A549 (cell line): ENCODE results near the gene SLC25A25. TPM values are rescaled to one million over a fixed set of nuclear protein-coding genes. Genes with fewer than 3 reads are reported as not detected.

Experiments used
- ATAC-seq, 2 experiments: fragments of 200-7000 bp in 1 of 2; fragments of >200 bp in 1 of 2; cut with Nextera tagmentation in 1 of 2; cut with Tn5 transposase in 1 of 2; 3 replicates each; pipeline versions ENCODE4 v1.8.0 to v1.9.1; 2018 to 2020; ENCODE audit warnings: mild to moderate bottlenecking in 1 of 2, moderate library complexity in 1 of 2
- CTCF ChIA-PET: fragments of 300-600 bp; sonication (Branson Sonifier 250); formaldehyde crosslinking; extraction: SDS; loops from one replicate; lab custom pipeline; 2021; ENCODE audit warnings: antibody characterized with exemption, inconsistent platforms; lab: Yijun Ruan, JAX
- POLR2A ChIA-PET: fragments of 350-600 bp; formaldehyde crosslinking; extraction: SDS; loops from one replicate; lab custom pipeline; 2021; ENCODE audit warnings: antibody characterized with exemption, inconsistent platforms; lab: Yijun Ruan, JAX
- DNase-seq, 2 experiments: peaks; one replicate each; pipeline versions ENCODE4 v3.0.0 to v3.0.0-alpha.2; 2011 to 2016; ENCODE audit warnings: low read depth in 1 of 2, low spot score in 1 of 2
- FAIRE-seq: peaks from 2 replicates; lab custom pipeline; 2011; peaks lifted over from hg19 to GRCh38; lab: Jason Lieb, UNC
- H3K27ac ChIP-seq, 2 experiments: fragments of >200 bp; sonication (Bioruptor Twin); formaldehyde crosslinking; 3 replicates each; pipeline ENCODE4 v1.5.1; 2016 to 2017
- H3K4me1 ChIP-seq: fragments of >200 bp; sonication (Bioruptor Twin); formaldehyde crosslinking; 3 replicates; pipeline ENCODE4 v1.6.1; 2016
- H3K4me2 ChIP-seq: fragments of >200 bp; sonication (Bioruptor Twin); formaldehyde crosslinking; 3 replicates; pipeline ENCODE4 v1.6.1; 2016
- H3K4me3 ChIP-seq: fragments of >200 bp; sonication (Bioruptor Twin); formaldehyde crosslinking; 3 replicates; pipeline ENCODE4 v1.5.1; 2016
- H3K9me3 ChIP-seq: fragments of >200 bp; sonication (Bioruptor Twin); formaldehyde crosslinking; 3 replicates; pipeline ENCODE4 v1.6.1; 2016
- CEBPB ChIP-seq, 2 experiments: fragments of >200 bp in 1 of 2; sonication (Bioruptor Twin) in 1 of 2; formaldehyde crosslinking in 1 of 2; IDR thresholded peaks; 2 replicates each; pipeline ENCODE4 v1.6.1; 2012 to 2016
- CHD2 ChIP-seq: fragments of 150-350 bp; IDR thresholded peaks from 2 replicates; pipeline ENCODE4 v1.6.1; 2014; ENCODE audit warnings: low read length; ENCODE audit not compliant: partially characterized antibody
- CTCF ChIP-seq: fragments of >200 bp; sonication (Bioruptor Twin); formaldehyde crosslinking; IDR thresholded peaks from 3 replicates; pipeline ENCODE4 v1.5.1; 2016
- E2F6 ChIP-seq: IDR thresholded peaks from 2 replicates; pipeline ENCODE4 v1.6.1; 2012; ENCODE audit warnings: low read depth, borderline replicate concordance
- HDAC2 ChIP-seq: fragments of 200-600 bp; sonication (generic); IDR thresholded peaks from 2 replicates; pipeline ENCODE4 v1.6.1; 2016
- HES2 ChIP-seq: fragments of >200 bp; sonication (Bioruptor Twin); formaldehyde crosslinking; IDR thresholded peaks from 2 replicates; pipeline ENCODE4 v1.6.1; 2016
- HOXA7 ChIP-seq: fragments of 250-450 bp; sonication (Bioruptor Pico); IDR thresholded peaks from 2 replicates; pipeline ENCODE4 v1.5.0; 2020; ENCODE audit warnings: mild to moderate bottlenecking, moderate library complexity
- HOXB5 ChIP-seq: fragments of 250-450 bp; sonication (Bioruptor Pico); IDR thresholded peaks from 2 replicates; pipeline ENCODE4 v1.5.0; 2020; ENCODE audit warnings: mild to moderate bottlenecking, moderate library complexity
- KDM1A ChIP-seq: fragments of 200-600 bp; sonication (generic); IDR thresholded peaks from 2 replicates; pipeline ENCODE4 v1.6.1; 2016; ENCODE audit warnings: low read depth, mild to moderate bottlenecking
- MYC ChIP-seq: IDR thresholded peaks from 2 replicates; pipeline ENCODE4 v1.6.1; 2012; ENCODE audit warnings: mild to moderate bottlenecking, inconsistent platforms, low read length, improper control_type of control experiment, borderline replicate concordance
- NPAS2 ChIP-seq: fragments of 250-450 bp; sonication (Bioruptor Pico); IDR thresholded peaks from 2 replicates; pipeline ENCODE4 v1.8.0; 2022; ENCODE audit warnings: mild to moderate bottlenecking, moderate library complexity, borderline replicate concordance
- PBX3 ChIP-seq: IDR thresholded peaks from 2 replicates; pipeline ENCODE4 v1.6.1; 2012
- POLR2A ChIP-seq: IDR thresholded peaks from 2 replicates; pipeline ENCODE4 v1.6.1; 2012; ENCODE audit warnings: mild to moderate bottlenecking, low read length
- POLR2AphosphoS2 ChIP-seq: conservative IDR thresholded peaks from 2 replicates; pipeline ENCODE4 v1.6.1; 2012; ENCODE audit warnings: low read length, improper control_type of control experiment, inconsistent platforms
- REST ChIP-seq: fragments of 200-600 bp; sonication (generic); IDR thresholded peaks from 2 replicates; pipeline ENCODE4 v1.6.1; 2016; ENCODE audit warnings: antibody characterized with exemption, mild to moderate bottlenecking, moderate library complexity
- RNF2 ChIP-seq: fragments of 200-600 bp; sonication (generic); IDR thresholded peaks from 2 replicates; pipeline ENCODE4 v1.6.1; 2016; ENCODE audit warnings: low read depth, mild to moderate bottlenecking, antibody characterized with exemption, moderate library complexity, borderline replicate concordance
- TP53 ChIP-seq: fragments of 250-450 bp; sonication (Bioruptor Pico); IDR thresholded peaks from 2 replicates; pipeline ENCODE4 v1.5.0; 2021; ENCODE audit warnings: mild to moderate bottlenecking, moderate library complexity
- USF2 ChIP-seq: fragments of 450-650 bp; IDR thresholded peaks from 2 replicates; pipeline ENCODE4 v1.6.1; 2014; ENCODE audit warnings: antibody characterized with exemption
- ZNF302 ChIP-seq: fragments of 250-450 bp; sonication (Bioruptor Pico); IDR thresholded peaks from 2 replicates; pipeline ENCODE4 v1.9.0; 2021; ENCODE audit warnings: inconsistent platforms, mild to moderate bottlenecking, moderate library complexity
- WGBS: methylation state at CpG from one replicate; pipeline ENCODE4 v1.1.6; 2017; ENCODE audit errors: missing lambda C conversion rate; 5-methylcytosine and 5-hydroxymethylcytosine counted together
- polyA plus RNA-seq, 4 experiments: library from polyadenylated mRNA; depleted of rRNA in 3 of 4; stranded (reverse); fragments of >200 nt; fragmentation: RNase III in 1 of 4; extraction: RNeasy Plus Mini Kit Qiagen cat#74134 plus additional on column Dnase treatment in 1 of 4; gene quantifications; 2 replicates in 3 of 4; 3 replicates in 1 of 4; pipeline ENCODE4 v1.2.3, GENCODE V29; 2011 to 2017

Gene SLC25A25
- polyA plus RNA-seq, 2 of the 4 experiments (the other 2 are of a cell fraction): 7.0 TPM

- 84% methylated on average over 16 of the region's 16 CpGs for WGBS
- DNase-seq (no peak), ATAC-seq (no peak), FAIRE-seq (no peak)
- ChIA-PET POLR2A (no interaction called here), CTCF (interaction anchor here (0.9 to 19.6 kb wide), 13 partner anchors 7 to 150 kb away, joined by 3 to 290 read pairs (median 4); no protein-coding TSS in a partner anchor)
- no peak overlapping the region for H3K4me3 ChIP-seq
- no peak overlapping the region for H3K27ac ChIP-seq
- TF ChIP-seq KDM1A (no peak), E2F6 (no peak), REST (no peak), CTCF (no peak), USF2 (no peak), RNF2 (no peak), PBX3 (no peak), TP53 (CRISPR knock-in tag) (no peak), POLR2AphosphoS2 (no peak), HDAC2 (no peak), HES2 (no peak), MYC (no peak)
- no peaks in the 10 kb centered on the region for H3K9me3 ChIP-seq
- H3K4me2 ChIP-seq: no peak overlapping the region
- peaks cover 23% of the 10 kb centered on the region for H3K4me1 ChIP-seq
These were observed 24.4 kb downstream of the SLC25A25 start for GRCh38 chr9:128092199-128092977.

GRCh38 chr9:128093011-128093410 lies 25.0 kb downstream of the SLC25A25 start:
- Histone ChIP-seq H3K4me3 (no peak overlapping the region), H3K9me3 (no peaks in the 10 kb centered on the region), H3K4me2 (no peak overlapping the region), H3K27ac (no peak overlapping the region), H3K4me1 (peaks cover 29% of the 10 kb centered on the region)
- POLR2A ChIA-PET: no interaction called here
- ATAC-seq (no peak), FAIRE-seq (no peak), DNase-seq (no peak)
- whole genome bisulfite sequencing: 79% methylated on average over 4 of the region's 4 CpGs
- CTCF ChIA-PET: interaction anchor here (0.9 to 19.6 kb wide), 10 partner anchors 9 to 151 kb away, joined by 3 to 290 read pairs (median 6); no protein-coding TSS in a partner anchor
- TF ChIP-seq POLR2A (no peak), CHD2 (no peak), REST (no peak), CEBPB (IDR thresholded peaks at IDR 0.05) (no peak), HES2 (no peak), CTCF (no peak), ZNF302 (no peak), NPAS2 (CRISPR knock-in tag) (no peak), HOXA7 (CRISPR knock-in tag) (no peak), HOXB5 (CRISPR knock-in tag) (no peak)
